ENCODE results near the gene PCBD1. TPM values are rescaled to one million over a fixed set of nuclear protein-coding genes. Genes with fewer than 3 reads are reported as not detected.

Gene PCBD1
- total RNA-seq, 1 donor: 26.8 TPM

GRCh38 chr10:70846795-70847194, 41.6 kb downstream of the PCBD1 start:
- DNase-seq (ENCODE audit: low read depth): peak; percentile 48
- TF ChIP-seq, protein P1, sequence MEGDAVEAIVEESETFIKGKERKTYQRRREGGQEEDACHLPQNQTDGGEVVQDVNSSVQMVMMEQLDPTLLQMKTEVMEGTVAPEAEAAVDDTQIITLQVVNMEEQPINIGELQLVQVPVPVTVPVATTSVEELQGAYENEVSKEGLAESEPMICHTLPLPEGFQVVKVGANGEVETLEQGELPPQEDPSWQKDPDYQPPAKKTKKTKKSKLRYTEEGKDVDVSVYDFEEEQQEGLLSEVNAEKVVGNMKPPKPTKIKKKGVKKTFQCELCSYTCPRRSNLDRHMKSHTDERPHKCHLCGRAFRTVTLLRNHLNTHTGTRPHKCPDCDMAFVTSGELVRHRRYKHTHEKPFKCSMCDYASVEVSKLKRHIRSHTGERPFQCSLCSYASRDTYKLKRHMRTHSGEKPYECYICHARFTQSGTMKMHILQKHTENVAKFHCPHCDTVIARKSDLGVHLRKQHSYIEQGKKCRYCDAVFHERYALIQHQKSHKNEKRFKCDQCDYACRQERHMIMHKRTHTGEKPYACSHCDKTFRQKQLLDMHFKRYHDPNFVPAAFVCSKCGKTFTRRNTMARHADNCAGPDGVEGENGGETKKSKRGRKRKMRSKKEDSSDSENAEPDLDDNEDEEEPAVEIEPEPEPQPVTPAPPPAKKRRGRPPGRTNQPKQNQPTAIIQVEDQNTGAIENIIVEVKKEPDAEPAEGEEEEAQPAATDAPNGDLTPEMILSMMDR (IDR thresholded peaks at IDR 0.05; ENCODE audit: insufficient read depth, low read depth, low read length): no peak
- H3K4me3 ChIP-seq (ENCODE audit: low read depth, low read length): no peak overlapping the region

DNA sequence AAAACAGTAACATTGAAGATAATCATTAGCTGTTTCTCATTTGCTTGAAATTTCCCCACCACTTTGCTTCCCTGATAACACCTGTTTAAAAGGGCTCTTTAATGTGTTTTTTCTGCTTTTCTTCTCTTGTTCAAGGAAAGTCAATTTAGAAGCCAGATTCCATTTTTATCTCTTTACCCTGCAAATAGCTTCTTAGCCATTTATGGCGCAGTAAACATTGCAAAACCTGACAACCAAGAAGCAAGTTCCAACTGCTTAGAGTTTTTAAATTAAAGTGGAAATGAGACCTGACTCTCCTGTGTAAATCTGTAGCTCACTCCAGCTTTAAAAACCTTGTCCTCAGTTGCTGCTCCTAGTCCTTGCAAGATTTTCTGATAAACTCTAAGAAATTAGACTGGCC, 42.5 kb downstream of the PCBD1 start:
- TF ChIP-seq, protein P1 (IDR thresholded peaks at IDR 0.05; ENCODE audit: insufficient read depth, low read depth, low read length): no peak
- DNase-seq (ENCODE audit: low read depth): peak; percentile 43
- H3K4me3 ChIP-seq (ENCODE audit: low read depth, low read length): no peak overlapping the region

DNA sequence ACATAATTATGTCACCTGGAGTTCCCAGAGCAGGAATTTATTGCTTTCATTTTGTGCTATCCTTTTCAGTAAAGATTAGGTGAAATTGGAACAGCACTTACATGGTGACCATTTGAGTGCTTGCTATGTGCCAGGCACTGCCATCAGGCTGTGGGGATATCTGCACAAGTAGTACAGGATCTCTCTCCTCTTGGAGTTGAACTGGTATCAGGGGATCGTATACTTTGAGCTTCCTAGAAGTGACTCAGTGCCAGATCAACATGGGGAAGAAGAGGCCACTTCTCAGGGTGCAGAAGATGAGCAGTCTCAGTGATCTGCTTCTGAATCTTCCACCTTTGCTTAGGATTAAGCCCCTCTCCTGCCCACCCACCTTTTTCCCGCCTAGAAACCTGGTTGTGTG, 43.1 kb downstream of the PCBD1 start:
- TF ChIP-seq, protein P1 (IDR thresholded peaks at IDR 0.05; ENCODE audit: insufficient read depth, low read depth, low read length): no peak

DNA sequence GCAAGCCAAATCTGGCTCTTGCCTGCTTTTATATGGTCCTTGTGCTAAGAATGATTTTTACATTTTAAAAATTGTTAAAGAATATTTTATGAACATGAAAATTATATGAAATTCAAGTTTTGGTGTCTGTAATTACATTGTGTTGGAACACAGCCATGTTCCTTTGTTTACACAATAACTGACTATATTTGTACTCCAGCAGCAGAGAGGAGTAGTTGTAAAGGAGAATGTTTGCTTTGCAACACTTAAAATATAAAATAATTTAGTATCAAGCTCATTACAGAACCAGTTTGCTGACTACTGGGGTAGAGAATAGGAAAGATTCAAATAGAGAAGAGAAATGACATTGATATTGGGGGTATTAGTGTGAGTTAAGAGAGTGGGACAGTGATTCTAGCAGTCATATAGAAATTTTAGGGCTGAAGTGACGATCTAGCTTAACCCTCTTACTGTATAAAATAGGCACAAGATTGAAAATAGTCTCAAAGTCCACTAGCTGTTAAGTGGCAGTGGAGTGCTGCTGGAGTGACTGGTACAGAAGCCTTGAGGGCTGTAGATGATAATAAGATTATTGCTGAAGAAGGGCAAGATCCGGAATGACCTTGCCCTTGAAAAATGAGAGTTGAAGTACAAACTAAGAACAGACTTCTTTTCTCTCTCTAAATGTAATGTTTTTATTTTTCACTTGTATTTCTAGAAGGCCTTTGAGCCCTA, 44.4 kb downstream of the PCBD1 start:
- TF ChIP-seq, protein P1 (IDR thresholded peaks at IDR 0.05; ENCODE audit: insufficient read depth, low read depth, low read length): no peak
- no peak for DNase-seq (ENCODE audit: low read depth)
- H3K4me3 ChIP-seq (ENCODE audit: low read depth, low read length): no peak overlapping the region

More for the DNA sequence above, 43.1 kb downstream of the PCBD1 start:
- H3K4me3 ChIP-seq (ENCODE audit: low read depth, low read length): no peak overlapping the region
- no peak for DNase-seq (ENCODE audit: low read depth)

DNA sequence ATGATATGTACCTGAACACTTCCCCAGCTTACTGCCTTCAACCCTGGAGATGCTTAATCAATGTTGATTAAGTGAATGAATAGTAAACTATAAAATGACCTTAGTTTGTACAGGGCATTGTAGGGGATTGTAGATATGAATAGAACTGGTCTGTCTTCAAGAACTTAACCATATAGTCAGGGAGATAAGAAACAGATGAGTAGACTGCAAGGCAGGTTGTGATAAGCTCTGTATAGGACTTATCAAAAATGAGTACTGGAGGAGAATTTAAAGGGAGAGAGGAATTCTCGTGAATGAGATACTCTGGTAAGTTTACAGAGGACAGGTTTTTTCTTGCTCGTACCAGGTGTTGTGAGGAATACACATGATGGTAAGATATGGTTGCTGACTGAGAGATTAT, 45.0 kb downstream of the PCBD1 start:
- TF ChIP-seq, protein P1 (IDR thresholded peaks at IDR 0.05; ENCODE audit: insufficient read depth, low read depth, low read length): no peak
- H3K4me3 ChIP-seq (ENCODE audit: low read depth, low read length): no peak overlapping the region
- DNase-seq (ENCODE audit: low read depth): no peak

- DNase-seq (ENCODE audit: low read depth): no peak
- no peak overlapping the region for H3K4me3 ChIP-seq (ENCODE audit: low read depth, low read length)
- TF ChIP-seq, protein P1 (IDR thresholded peaks at IDR 0.05; ENCODE audit: insufficient read depth, low read depth, low read length): no peak
Measured at GRCh38 chr10:70840836-70841235, 47.5 kb downstream of the PCBD1 start.
